Osteoblast (primary cell): ENCODE data around the gene INTS14. TPM values are rescaled to one million over a fixed set of nuclear protein-coding genes. Genes with fewer than 3 reads are reported as not detected.

Experiments
- DNase-seq: peaks from one replicate; pipeline ENCODE4 v3.0.0; 2011; ENCODE audit warnings: low spot score, mixed read lengths; ENCODE audit not compliant: insufficient read length; ENCODE audit errors: missing footprints
- H2AFZ ChIP-seq: 2 replicates; pipeline ENCODE4 v1.6.0; 2011; ENCODE audit warnings: mild to moderate bottlenecking, low read length
- H3K27ac ChIP-seq: 2 replicates; pipeline ENCODE4 v1.5.1; 2011; ENCODE audit warnings: mild to moderate bottlenecking, low read depth, low read length, moderate library complexity
- H3K27me3 ChIP-seq: 2 replicates; pipeline ENCODE4 v1.6.0; 2012; ENCODE audit warnings: mild to moderate bottlenecking, control low read depth, inconsistent platforms, low read length, moderate library complexity; ENCODE audit not compliant: insufficient read depth
- H3K36me3 ChIP-seq: 2 replicates; pipeline ENCODE4 v1.5.1; 2011; ENCODE audit warnings: mild to moderate bottlenecking, low read length, control low read depth, moderate library complexity; ENCODE audit not compliant: insufficient read depth
- H3K4me1 ChIP-seq: 2 replicates; pipeline ENCODE4 v1.5.1; 2011; ENCODE audit warnings: mild to moderate bottlenecking, low read length, control low read depth, moderate library complexity; ENCODE audit not compliant: insufficient read depth
- H3K4me2 ChIP-seq: 2 replicates; pipeline ENCODE4 v1.6.0; 2011; ENCODE audit warnings: mild to moderate bottlenecking, low read length; ENCODE audit not compliant: insufficient read depth
- H3K4me3 ChIP-seq: fragments of 200-600 bp; sonication (generic); 3 replicates; pipeline ENCODE4 v1.5.1; 2012; ENCODE audit warnings: mild to moderate bottlenecking, low read length, inconsistent platforms; ENCODE audit not compliant: insufficient read depth
- H3K79me2 ChIP-seq: 2 replicates; pipeline ENCODE4 v1.6.0; 2012; ENCODE audit warnings: mild to moderate bottlenecking, low read length, control low read depth, inconsistent platforms; ENCODE audit not compliant: insufficient read depth
- H3K9me3 ChIP-seq: 2 replicates; pipeline ENCODE4 v1.5.1; 2011; ENCODE audit warnings: low read depth, low read length, control low read depth
- H4K20me1 ChIP-seq: 2 replicates; pipeline ENCODE4 v1.6.0; 2012; ENCODE audit warnings: mild to moderate bottlenecking, low read length, control low read depth; ENCODE audit not compliant: insufficient read depth
- total RNA-seq: library from RNA; depleted of rRNA; stranded (reverse); fragments of >200 nt; gene quantifications from 2 replicates; pipeline ENCODE4 v1.2.3, GENCODE V29; 2012
- TF ChIP-seq, protein P1 (sequence below): IDR thresholded peaks from 2 replicates; pipeline ENCODE4 v1.5.1; 2011; ENCODE audit warnings: mild to moderate bottlenecking, low read depth, low read length, moderate library complexity; ENCODE audit errors: extremely low read depth

The INTS14 gene
- total RNA-seq, 1 donor = 31.5 TPM

DNA sequence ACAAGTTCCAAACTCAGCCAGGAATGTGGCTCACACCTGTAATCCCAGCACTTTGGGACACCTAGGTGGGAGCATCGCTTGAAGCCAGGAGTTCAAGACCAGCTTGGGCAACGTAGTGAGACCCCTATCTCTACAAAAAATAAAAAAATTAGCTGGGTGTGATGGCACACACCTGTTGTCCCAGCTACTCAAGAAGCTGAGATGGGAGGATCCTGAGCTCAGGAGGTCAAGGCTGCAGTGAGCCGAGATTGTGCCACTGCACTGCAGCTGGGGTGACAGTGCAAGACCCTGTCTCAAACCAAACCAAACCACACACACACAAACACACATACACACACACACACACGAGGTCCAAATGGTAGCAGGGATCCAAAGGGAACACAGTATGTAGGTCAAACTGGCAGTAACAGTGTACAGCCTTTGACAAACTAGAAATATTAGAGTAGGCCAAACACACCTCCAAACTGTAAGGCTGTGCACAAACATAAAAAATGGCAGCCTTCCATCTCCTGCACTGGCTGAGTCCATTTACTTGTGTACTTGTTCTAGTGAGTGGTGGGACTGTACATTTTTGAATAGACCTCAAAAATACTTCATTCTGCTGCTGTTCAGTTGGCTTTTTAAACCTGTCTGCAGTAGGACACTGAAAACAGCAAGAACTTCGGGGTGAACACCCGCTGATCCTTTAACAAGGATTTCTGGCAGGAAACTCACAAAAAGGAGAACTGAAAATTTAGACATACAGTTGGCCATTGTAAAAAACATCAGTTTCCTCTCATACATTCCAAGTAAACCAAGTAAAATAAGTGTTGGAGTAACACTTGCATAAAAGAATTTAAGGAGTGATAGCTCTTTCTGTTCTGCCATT lies 33.6 kb downstream of the INTS14 start:
- Histone ChIP-seq H3K27me3 (no peaks in the 10 kb centered on the region), H3K4me2 (no peak overlapping the region), H3K4me1 (peaks cover 26% of the 10 kb centered on the region), H4K20me1 (no peaks in the 10 kb centered on the region), H3K9me3 (no peaks in the 10 kb centered on the region), H3K27ac (peak overlapping the region; percentile 45), H3K4me3 (no peak overlapping the region), H3K36me3 (peaks cover 48% of the 10 kb centered on the region), H3K79me2 (no peaks in the 10 kb centered on the region), H2AFZ (no peak overlapping the region)
- TF ChIP-seq, protein P1, sequence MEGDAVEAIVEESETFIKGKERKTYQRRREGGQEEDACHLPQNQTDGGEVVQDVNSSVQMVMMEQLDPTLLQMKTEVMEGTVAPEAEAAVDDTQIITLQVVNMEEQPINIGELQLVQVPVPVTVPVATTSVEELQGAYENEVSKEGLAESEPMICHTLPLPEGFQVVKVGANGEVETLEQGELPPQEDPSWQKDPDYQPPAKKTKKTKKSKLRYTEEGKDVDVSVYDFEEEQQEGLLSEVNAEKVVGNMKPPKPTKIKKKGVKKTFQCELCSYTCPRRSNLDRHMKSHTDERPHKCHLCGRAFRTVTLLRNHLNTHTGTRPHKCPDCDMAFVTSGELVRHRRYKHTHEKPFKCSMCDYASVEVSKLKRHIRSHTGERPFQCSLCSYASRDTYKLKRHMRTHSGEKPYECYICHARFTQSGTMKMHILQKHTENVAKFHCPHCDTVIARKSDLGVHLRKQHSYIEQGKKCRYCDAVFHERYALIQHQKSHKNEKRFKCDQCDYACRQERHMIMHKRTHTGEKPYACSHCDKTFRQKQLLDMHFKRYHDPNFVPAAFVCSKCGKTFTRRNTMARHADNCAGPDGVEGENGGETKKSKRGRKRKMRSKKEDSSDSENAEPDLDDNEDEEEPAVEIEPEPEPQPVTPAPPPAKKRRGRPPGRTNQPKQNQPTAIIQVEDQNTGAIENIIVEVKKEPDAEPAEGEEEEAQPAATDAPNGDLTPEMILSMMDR = no peak
- no peak for DNase-seq

DNA sequence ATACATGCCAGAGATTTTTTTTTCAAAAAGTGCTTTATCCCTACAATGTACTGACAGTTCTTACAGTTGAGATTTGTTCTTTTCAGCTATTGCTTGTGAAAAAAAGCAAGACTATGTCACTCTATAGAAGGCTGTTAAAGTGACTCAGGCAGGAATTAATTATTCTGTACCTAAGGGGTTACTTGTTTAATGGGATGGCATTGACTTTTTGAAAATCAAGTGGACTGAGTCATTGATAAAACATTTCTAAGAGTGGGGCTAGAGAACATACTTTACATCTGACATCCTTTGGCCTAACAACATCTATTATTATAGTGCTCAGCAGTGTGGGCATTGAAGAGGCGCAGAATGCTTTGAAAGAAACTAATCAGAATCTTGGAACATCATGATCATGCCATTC lies 34.3 kb downstream of the INTS14 start:
- Histone ChIP-seq H3K4me1 (peaks cover 26% of the 10 kb centered on the region), H3K36me3 (peaks cover 49% of the 10 kb centered on the region), H3K27me3 (no peaks in the 10 kb centered on the region), H4K20me1 (no peaks in the 10 kb centered on the region), H3K4me3 (no peak overlapping the region), H2AFZ (no peak overlapping the region), H3K9me3 (no peaks in the 10 kb centered on the region), H3K79me2 (no peaks in the 10 kb centered on the region), H3K4me2 (no peak overlapping the region), H3K27ac (peak overlapping the region; percentile 53)
- DNase-seq = peak; percentile 73
- TF ChIP-seq, protein P1 = no peak

DNA sequence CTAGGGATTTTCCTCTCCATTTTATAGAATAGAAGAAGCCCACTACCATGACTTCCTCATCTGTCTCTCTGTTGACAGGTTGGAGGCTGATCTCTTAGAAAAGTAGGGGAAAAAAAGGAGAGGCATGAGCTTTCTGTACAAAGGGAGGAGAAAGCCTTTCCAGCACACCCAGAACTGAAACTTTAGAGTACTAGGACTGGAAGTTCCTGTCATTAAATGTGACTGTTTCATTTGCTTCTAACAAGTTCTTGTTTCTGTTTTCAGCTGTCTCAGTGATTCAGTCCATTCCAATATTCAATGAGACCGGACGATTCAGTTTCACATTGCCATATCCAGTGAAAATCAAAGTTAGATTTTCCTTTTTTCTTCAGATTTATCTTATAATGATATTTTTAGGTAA lies 39.0 kb downstream of the INTS14 start:
- Histone ChIP-seq H3K36me3 (peaks cover 48% of the 10 kb centered on the region), H3K79me2 (no peaks in the 10 kb centered on the region), H4K20me1 (no peaks in the 10 kb centered on the region), H3K9me3 (no peaks in the 10 kb centered on the region), H3K4me1 (peaks cover 9% of the 10 kb centered on the region), H3K4me2 (no peak overlapping the region), H3K27ac (no peak overlapping the region), H3K4me3 (no peak overlapping the region), H3K27me3 (no peaks in the 10 kb centered on the region), H2AFZ (no peak overlapping the region)
- TF ChIP-seq, protein P1 = no peak
- DNase-seq = no peak

DNA sequence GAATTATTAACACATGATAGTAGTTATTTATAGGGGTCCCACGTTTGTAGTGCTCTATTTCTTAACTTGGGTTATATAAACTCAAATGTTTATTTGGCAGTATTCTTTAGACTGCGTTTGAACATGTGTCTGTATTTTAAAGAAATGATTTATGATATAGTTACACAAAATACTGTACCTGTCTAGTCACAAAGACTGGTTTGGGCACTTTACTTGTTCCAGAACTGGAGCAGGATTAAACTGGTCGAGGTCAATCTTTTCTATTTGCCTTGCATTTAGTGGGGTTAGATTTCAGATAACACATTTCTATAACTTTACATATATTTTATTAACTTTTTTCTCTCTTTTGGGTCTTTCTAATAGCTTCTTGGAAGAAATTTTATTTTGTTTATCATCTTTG lies 41.2 kb downstream of the INTS14 start:
- H3K27ac ChIP-seq = no peak overlapping the region
- no peak overlapping the region for H2AFZ ChIP-seq
- H3K27me3 ChIP-seq = no peaks in the 10 kb centered on the region
- DNase-seq = no peak
- H3K4me2 ChIP-seq = no peak overlapping the region
- H3K4me3 ChIP-seq = no peak overlapping the region
- H4K20me1 ChIP-seq = no peaks in the 10 kb centered on the region
- H3K36me3 ChIP-seq = peaks cover 63% of the 10 kb centered on the region
- H3K4me1 ChIP-seq = no peaks in the 10 kb centered on the region
- no peaks in the 10 kb centered on the region for H3K79me2 ChIP-seq
- H3K9me3 ChIP-seq = no peaks in the 10 kb centered on the region
- TF ChIP-seq, protein P1 = no peak
